Chondrocyte (in vitro differentiated cells): Measurements from ENCODE around the gene NHP2. TPM values are rescaled to one million over a fixed set of nuclear protein-coding genes. Genes with fewer than 3 reads are reported as not detected.

Experiments
- DNase-seq: peaks from one replicate; pipeline ENCODE4 v3.0.0; 2021; ENCODE audit warnings: mixed read lengths, low spot score
- H3K27ac Mint-ChIP-seq: one replicate; pipeline ENCODE4 v1.8.0; 2021; ENCODE audit warnings: mild to moderate bottlenecking, moderate library complexity, mixed read lengths; ENCODE audit not compliant: unreplicated experiment
- H3K27me3 Mint-ChIP-seq: 2 replicates; pipeline ENCODE4 v1.8.0; 2021; ENCODE audit warnings: low read depth, mixed read lengths
- H3K36me3 Mint-ChIP-seq: 2 replicates; pipeline ENCODE4 v1.8.0; 2021; ENCODE audit warnings: low read depth, mixed read lengths
- H3K4me1 Mint-ChIP-seq: 2 replicates; pipeline ENCODE4 v1.8.0; 2021; ENCODE audit warnings: low read depth, mild to moderate bottlenecking, mixed read lengths
- H3K4me3 Mint-ChIP-seq: one replicate; pipeline ENCODE4 v1.8.0; 2021; ENCODE audit warnings: mild to moderate bottlenecking, moderate library complexity, mixed read lengths; ENCODE audit not compliant: unreplicated experiment
- H3K9me3 Mint-ChIP-seq: 2 replicates; pipeline ENCODE4 v1.8.0; 2021; ENCODE audit warnings: low read depth, mixed read lengths
- CTCF ChIP-seq: fragments of 200-600 bp; sonication (generic); IDR thresholded peaks from 2 replicates; pipeline ENCODE4 v1.5.0; 2021; ENCODE audit warnings: antibody characterized with exemption, mild to moderate bottlenecking, moderate library complexity
- total RNA-seq: library from RNA; stranded (reverse); gene quantifications from 3 replicates; pipeline ENCODE4 v1.2.1, GENCODE V29; 2021

NHP2 gene
- total RNA-seq, 1 donor from 2014 or later, result 74.1 TPM

DNA sequence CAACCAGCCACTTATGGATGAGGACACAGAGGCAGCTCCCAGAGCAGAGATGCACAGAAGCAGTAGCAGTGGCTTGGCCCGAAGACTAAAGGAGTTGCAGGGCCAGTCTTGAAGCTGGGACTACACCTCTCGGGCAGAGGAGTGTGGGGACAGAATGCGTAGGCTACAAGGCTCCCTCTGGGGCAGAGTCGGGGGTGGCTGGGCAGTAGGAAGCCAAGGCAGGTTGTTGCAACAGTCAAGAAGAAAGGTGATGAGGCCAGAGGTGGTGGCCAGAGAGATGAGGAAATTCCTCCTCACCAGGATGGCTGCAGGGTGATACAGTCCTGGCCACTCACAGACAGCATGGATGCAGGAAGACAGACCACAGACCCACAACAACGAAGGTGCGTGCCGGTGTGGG is 45.2 kb downstream of the NHP2 start:
- Mint-ChIP-seq H3K36me3 (no peaks in the 10 kb centered on the region), H3K27me3 (no peaks in the 10 kb centered on the region), H3K9me3 (no peaks in the 10 kb centered on the region), H3K4me3 (no peak overlapping the region), H3K27ac (no peak overlapping the region), H3K4me1 (peaks cover 7% of the 10 kb centered on the region)
- TF ChIP-seq CTCF, result no peak
- no peak for DNase-seq

DNA sequence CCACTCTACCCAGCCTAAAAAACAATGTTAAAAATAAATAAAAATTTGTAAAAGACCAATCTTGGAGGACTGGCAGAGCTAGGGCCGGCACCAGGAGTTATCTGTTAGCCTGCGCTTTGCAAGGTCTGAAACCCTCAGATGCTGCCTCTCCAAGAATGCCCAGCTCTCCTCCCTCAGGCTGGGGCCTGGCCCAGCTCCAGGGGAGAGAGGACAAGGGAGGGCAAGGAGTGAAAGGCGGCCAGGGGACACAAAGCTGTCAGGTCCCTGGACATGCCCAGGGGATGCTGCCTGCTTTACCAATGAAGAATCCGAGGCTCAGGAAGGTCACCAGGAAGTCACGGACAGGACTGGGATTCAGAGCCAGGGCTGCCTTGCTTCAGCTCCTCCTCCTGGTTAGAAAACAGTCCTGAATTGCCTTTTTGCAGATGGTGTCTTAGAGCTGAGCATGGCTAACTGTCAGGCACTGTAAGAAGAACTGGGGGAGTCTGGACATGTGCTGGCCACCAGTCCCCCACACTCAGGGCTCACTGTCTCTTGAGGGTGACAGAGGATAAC is 45.9 kb downstream of the NHP2 start:
- DNase-seq, result no peak
- Mint-ChIP-seq H3K36me3 (no peaks in the 10 kb centered on the region), H3K27me3 (no peaks in the 10 kb centered on the region), H3K4me1 (peaks cover 5% of the 10 kb centered on the region), H3K4me3 (no peak overlapping the region), H3K9me3 (no peaks in the 10 kb centered on the region), H3K27ac (no peak overlapping the region)
- TF ChIP-seq CTCF, result no peak

DNA sequence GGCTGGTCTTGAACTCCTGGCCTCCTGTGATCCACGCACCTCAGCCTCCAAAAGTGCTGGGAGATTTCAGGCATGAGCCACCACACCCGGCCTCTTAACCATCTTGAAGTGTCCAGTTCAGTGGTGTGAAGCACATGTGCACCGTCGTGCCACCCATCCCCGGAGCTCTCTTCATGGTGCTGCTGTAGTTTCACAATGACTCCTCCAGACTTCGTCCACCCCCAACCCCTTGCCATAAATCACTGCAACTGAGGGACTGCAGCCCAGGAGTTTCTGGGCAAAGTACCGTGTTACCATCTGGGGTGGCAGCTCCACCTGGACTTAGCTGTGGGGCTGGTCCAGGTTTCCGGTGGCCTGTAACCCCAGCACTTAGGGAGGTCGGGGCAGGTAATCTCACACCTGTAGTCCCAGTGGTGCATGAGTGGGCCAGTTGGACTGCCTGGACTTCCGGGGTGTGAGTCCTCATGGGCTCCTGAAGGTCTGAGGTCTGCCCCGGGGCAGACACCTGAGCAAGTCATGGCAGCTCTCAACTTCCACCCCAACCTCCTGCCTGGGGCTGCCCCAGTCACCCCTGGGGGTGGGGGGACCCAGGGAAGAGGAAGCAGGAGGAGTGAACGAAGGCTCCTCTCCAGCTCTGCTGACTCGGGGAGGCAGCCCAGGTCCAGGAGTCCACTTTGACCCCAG is 47.0 kb downstream of the NHP2 start:
- Mint-ChIP-seq H3K27ac (no peak overlapping the region), H3K4me3 (no peak overlapping the region), H3K9me3 (no peaks in the 10 kb centered on the region), H3K27me3 (no peaks in the 10 kb centered on the region), H3K36me3 (no peaks in the 10 kb centered on the region), H3K4me1 (peaks cover 4% of the 10 kb centered on the region)
- no peak for DNase-seq
- TF ChIP-seq CTCF, result no peak

DNA sequence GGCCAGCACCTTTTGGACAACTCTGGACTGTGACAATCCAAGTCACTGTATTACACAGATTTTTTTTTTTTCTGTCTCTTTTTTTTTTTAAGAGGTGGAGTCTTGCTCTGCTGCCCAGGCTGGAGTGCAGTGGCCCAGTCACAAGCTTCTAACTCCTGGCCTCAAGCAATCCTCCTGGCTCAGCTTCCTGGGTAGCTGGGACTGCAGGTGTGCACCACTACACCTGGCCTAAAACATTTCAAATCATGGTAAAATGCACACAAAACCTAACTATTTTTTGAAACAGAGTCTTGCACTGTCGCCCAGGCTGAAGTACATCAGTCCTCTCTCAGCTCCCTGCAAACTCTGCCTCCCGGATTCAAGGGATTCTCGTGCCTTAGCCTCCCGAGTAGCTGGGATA is 47.6 kb downstream of the NHP2 start:
- H3K4me3 Mint-ChIP-seq, result no peak overlapping the region
- H3K36me3 Mint-ChIP-seq, result no peaks in the 10 kb centered on the region
- no peaks in the 10 kb centered on the region for H3K9me3 Mint-ChIP-seq
- no peak for DNase-seq
- no peak for TF ChIP-seq CTCF
- no peak overlapping the region for H3K27ac Mint-ChIP-seq
- peaks cover 4% of the 10 kb centered on the region for H3K4me1 Mint-ChIP-seq
- no peaks in the 10 kb centered on the region for H3K27me3 Mint-ChIP-seq

GRCh38 chr5:178104492-178104891 is 49.2 kb downstream of the NHP2 start:
- no peaks in the 10 kb centered on the region for H3K9me3 Mint-ChIP-seq

More at GRCh38 chr5:178104492-178104891, 49.2 kb downstream of the NHP2 start:
- Mint-ChIP-seq H3K27me3 (no peaks in the 10 kb centered on the region), H3K27ac (no peak overlapping the region), H3K4me3 (no peak overlapping the region), H3K4me1 (peaks cover 4% of the 10 kb centered on the region), H3K36me3 (no peaks in the 10 kb centered on the region)
- TF ChIP-seq CTCF, result no peak
- no peak for DNase-seq
